OCI-LY1 (cell line): ENCODE measurements around the gene TEAD1.

Source experiments
- H2AFZ ChIP-seq: fragments of 200-600 bp; sonication (generic), shearing (Covaris generic); 2 replicates; pipeline ENCODE4 v1.6.0; 2014; ENCODE audit warnings: antibody characterized with exemption, mild to moderate bottlenecking, low read length
- H3F3A ChIP-seq: fragments of 200-600 bp; sonication (generic), shearing (Covaris generic); 2 replicates; pipeline ENCODE4 v1.6.0; 2014; ENCODE audit warnings: mild to moderate bottlenecking, antibody characterized with exemption, low read length, moderate library complexity; ENCODE audit not compliant: insufficient read depth
- H3K27ac ChIP-seq: fragments of 200-600 bp; sonication (generic); 2 replicates; pipeline ENCODE4 v1.5.1; 2014; ENCODE audit warnings: low read length, mixed run types, mild to moderate bottlenecking, low read depth; ENCODE audit not compliant: poor library complexity, severe bottlenecking
- H3K27me3 ChIP-seq: fragments of 200-600 bp; sonication (generic); 2 replicates; pipeline ENCODE4 v1.6.0; 2014; ENCODE audit warnings: antibody characterized with exemption, mild to moderate bottlenecking, low read length, moderate library complexity; ENCODE audit not compliant: insufficient read depth
- H3K36me3 ChIP-seq: fragments of 200-600 bp; sonication (generic); 2 replicates; pipeline ENCODE4 v1.6.1; 2014; ENCODE audit warnings: mild to moderate bottlenecking, antibody characterized with exemption, low read length, moderate library complexity, mixed read lengths; ENCODE audit not compliant: insufficient read depth
- H3K4me1 ChIP-seq: fragments of 200-600 bp; sonication (generic); 2 replicates; pipeline ENCODE4 v1.5.1; 2014; ENCODE audit warnings: mild to moderate bottlenecking, low read length, moderate library complexity; ENCODE audit not compliant: insufficient read depth, severe bottlenecking
- H3K4me2 ChIP-seq: fragments of 200-600 bp; sonication (generic), shearing (Covaris generic); 2 replicates; pipeline ENCODE4 v1.6.1; 2014; ENCODE audit warnings: low read length
- H3K4me3 ChIP-seq: fragments of 200-600 bp; sonication (generic); 2 replicates; pipeline ENCODE4 v1.5.1; 2014; ENCODE audit warnings: low read length, low read depth, mild to moderate bottlenecking, mixed read lengths; ENCODE audit not compliant: poor library complexity, severe bottlenecking
- H3K79me2 ChIP-seq: fragments of 200-600 bp; shearing (Covaris generic); 2 replicates; pipeline ENCODE4 v1.6.1; 2016; ENCODE audit warnings: mixed run types, low read length, mixed read lengths; ENCODE audit not compliant: insufficient read depth
- H3K9ac ChIP-seq: fragments of 200-600 bp; sonication (generic), shearing (Covaris generic); 2 replicates; pipeline ENCODE4 v1.6.1; 2014; ENCODE audit warnings: mild to moderate bottlenecking, low read length, mixed read lengths
- H3K9me2 ChIP-seq: fragments of 200-600 bp; sonication (generic), shearing (Covaris generic); 2 replicates; pipeline ENCODE4 v1.6.1; 2014; ENCODE audit warnings: low read depth, mild to moderate bottlenecking, low read length, mixed read lengths
- H3K9me3 ChIP-seq: fragments of 200-600 bp; shearing (Covaris generic); 2 replicates; pipeline ENCODE4 v1.6.1; 2014; ENCODE audit warnings: low read length, mixed read lengths
- H4K20me1 ChIP-seq: fragments of 200-600 bp; sonication (generic), shearing (Covaris generic); 2 replicates; pipeline ENCODE4 v1.6.0; 2016; ENCODE audit warnings: mild to moderate bottlenecking, low read length; ENCODE audit not compliant: insufficient read depth
- CTCF ChIP-seq: fragments of 200-600 bp; sonication (generic), shearing (Covaris generic); IDR thresholded peaks from 2 replicates; pipeline ENCODE4 v1.5.1; 2017; ENCODE audit warnings: mild to moderate bottlenecking, antibody characterized with exemption, low read length, moderate library complexity, mixed read lengths
- EZH2 ChIP-seq: fragments of 200-600 bp; sonication (generic), shearing (Covaris generic); IDR thresholded peaks from 2 replicates; pipeline ENCODE4 v1.8.0; 2017; ENCODE audit warnings: borderline replicate concordance, mixed run types, mild to moderate bottlenecking, antibody characterized with exemption, low read length, moderate library complexity, mixed read lengths

The TEAD1 gene

GRCh38 chr11:12687740-12688139, 13.5 kb downstream of the TEAD1 start:
- no peaks in the 10 kb centered on the region for H3K27me3 ChIP-seq
- H3K79me2 ChIP-seq, result no peaks in the 10 kb centered on the region
- H3K4me2 ChIP-seq, result no peak overlapping the region
- H4K20me1 ChIP-seq, result no peaks in the 10 kb centered on the region
- H3K9ac ChIP-seq, result no peak overlapping the region
- no peaks in the 10 kb centered on the region for H3F3A ChIP-seq
- H2AFZ ChIP-seq, result no peak overlapping the region
- no peaks in the 10 kb centered on the region for H3K4me1 ChIP-seq
- H3K4me3 ChIP-seq, result no peak overlapping the region
- TF ChIP-seq CTCF, result no peak
- no peak for TF ChIP-seq EZH2
- no peak overlapping the region for H3K27ac ChIP-seq
- H3K36me3 ChIP-seq, result no peaks in the 10 kb centered on the region
- no peaks in the 10 kb centered on the region for H3K9me2 ChIP-seq
- no peaks in the 10 kb centered on the region for H3K9me3 ChIP-seq

GRCh38 chr11:12689029-12689755, 15.0 kb downstream of the TEAD1 start:
- H3K4me1 ChIP-seq, result no peaks in the 10 kb centered on the region
- no peak overlapping the region for H3K4me2 ChIP-seq
- H3K27ac ChIP-seq, result no peak overlapping the region
- H3K4me3 ChIP-seq, result no peak overlapping the region
- no peaks in the 10 kb centered on the region for H3K9me3 ChIP-seq
- no peaks in the 10 kb centered on the region for H3K36me3 ChIP-seq
- H3K79me2 ChIP-seq, result no peaks in the 10 kb centered on the region
- TF ChIP-seq EZH2, result no peak
- TF ChIP-seq CTCF, result no peak
- H3K9me2 ChIP-seq, result no peaks in the 10 kb centered on the region
- H3K27me3 ChIP-seq, result no peaks in the 10 kb centered on the region
- H3F3A ChIP-seq, result no peaks in the 10 kb centered on the region
- no peaks in the 10 kb centered on the region for H4K20me1 ChIP-seq
- H3K9ac ChIP-seq, result no peak overlapping the region
- no peak overlapping the region for H2AFZ ChIP-seq

DNA sequence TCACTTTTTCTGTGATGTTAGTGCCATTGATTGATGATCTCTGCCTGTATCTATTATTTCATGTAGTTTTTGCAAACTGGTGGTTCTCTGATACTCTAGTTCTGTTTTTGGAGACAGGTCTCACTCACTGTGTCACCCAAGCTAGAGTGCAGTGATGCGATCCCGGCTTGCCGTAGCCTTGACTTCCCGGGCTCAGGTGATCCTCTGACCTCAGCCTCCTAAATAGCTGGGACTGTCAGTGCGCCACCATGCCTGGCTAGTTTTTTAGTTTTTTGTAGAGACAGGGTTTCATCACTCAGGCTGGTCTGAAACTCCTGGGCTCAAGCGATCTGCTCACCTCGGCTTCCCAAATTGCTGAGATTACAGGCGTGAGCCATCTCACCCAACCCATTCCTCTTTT, 16.4 kb downstream of the TEAD1 start:
- Histone ChIP-seq H3K27ac (no peak overlapping the region), H3K9me3 (no peaks in the 10 kb centered on the region), H3K27me3 (no peaks in the 10 kb centered on the region), H3K4me3 (no peak overlapping the region), H3K4me1 (no peaks in the 10 kb centered on the region), H3F3A (no peaks in the 10 kb centered on the region), H3K9ac (no peak overlapping the region), H3K79me2 (no peaks in the 10 kb centered on the region), H3K36me3 (no peaks in the 10 kb centered on the region), H4K20me1 (no peaks in the 10 kb centered on the region), H3K9me2 (no peaks in the 10 kb centered on the region), H3K4me2 (no peak overlapping the region), H2AFZ (no peak overlapping the region)
- no peak for TF ChIP-seq EZH2
- no peak for TF ChIP-seq CTCF
